Parathyroid adenoma (tissue), 2 donors: Measurements from ENCODE around the gene MGAT5B.

Experiments used
- H2AFZ ChIP-seq: fragments of 300-600 bp; sonication (generic); one replicate; pipeline ENCODE4 v1.7.0; 2017; ENCODE audit warnings: antibody characterized with exemption, mild to moderate bottlenecking
- H3K27ac ChIP-seq: fragments of 300-600 bp; sonication (generic); one replicate; pipeline ENCODE4 v1.7.0; 2017
- H3K27me3 ChIP-seq: fragments of 300-600 bp; sonication (generic); one replicate; pipeline ENCODE4 v1.7.0; 2017; ENCODE audit warnings: low read length; ENCODE audit not compliant: control insufficient read depth, insufficient read depth
- H3K36me3 ChIP-seq: fragments of 300-600 bp; sonication (generic); one replicate; pipeline ENCODE4 v1.7.0; 2017; ENCODE audit warnings: low read length; ENCODE audit not compliant: control insufficient read depth, insufficient read depth
- H3K4me1 ChIP-seq: fragments of 300-600 bp; sonication (generic); one replicate; pipeline ENCODE4 v1.7.0; 2017; ENCODE audit warnings: control low read depth
- H3K4me2 ChIP-seq: fragments of 300-600 bp; sonication (generic); one replicate; pipeline ENCODE4 v1.7.0; 2017; ENCODE audit warnings: low read length
- H3K4me3 ChIP-seq: fragments of 300-600 bp; sonication (generic); one replicate; pipeline ENCODE4 v1.7.0; 2017; ENCODE audit warnings: low read depth, low read length
- H3K79me2 ChIP-seq: fragments of 300-600 bp; sonication (generic); one replicate; pipeline ENCODE4 v1.7.0; 2017; ENCODE audit warnings: control low read depth
- H3K9ac ChIP-seq: fragments of 300-600 bp; sonication (generic); one replicate; pipeline ENCODE4 v1.7.0; 2017; ENCODE audit warnings: mild to moderate bottlenecking
- H3K9me3 ChIP-seq: fragments of 300-600 bp; sonication (generic); one replicate; pipeline ENCODE4 v1.7.0; 2017; ENCODE audit warnings: low read length; ENCODE audit not compliant: control insufficient read depth
- TF ChIP-seq, protein P1 (sequence below): fragments of 300-600 bp; sonication (generic); IDR thresholded peaks from one replicate; pipeline ENCODE4 v1.7.0; 2017; ENCODE audit warnings: antibody characterized with exemption, mild to moderate bottlenecking
- donor health status: primary hyperparathyroidism.

The MGAT5B gene

DNA sequence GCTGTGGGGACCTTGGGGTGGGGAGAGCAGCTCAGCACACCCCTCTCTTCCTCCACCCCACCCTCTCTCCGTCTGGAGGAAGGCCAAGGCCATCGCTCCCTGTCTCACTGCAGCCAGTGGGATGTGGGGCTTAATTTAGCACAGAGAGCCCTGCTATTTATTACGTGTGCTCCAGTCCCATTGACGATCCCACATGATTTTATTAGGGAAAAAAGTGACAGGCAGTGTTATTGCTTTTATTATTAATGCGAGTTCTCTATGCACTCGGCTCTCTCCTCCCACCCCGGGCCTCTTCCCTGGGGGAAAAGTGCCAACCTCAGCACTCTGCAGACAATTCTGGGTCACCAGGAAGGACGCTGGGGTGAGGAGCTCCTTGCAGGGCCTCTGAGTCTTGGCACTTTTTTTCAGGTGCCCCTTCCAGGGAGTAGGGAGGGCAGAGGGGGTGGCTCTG is 57.3 kb downstream of the MGAT5B start:
- Histone ChIP-seq H3K36me3 (no peaks in the 10 kb centered on the region), H3K27me3 (no peaks in the 10 kb centered on the region), H3K9ac (no peak overlapping the region), H3K4me1 (peaks cover 8% of the 10 kb centered on the region), H3K4me2 (no peak overlapping the region), H3K9me3 (no peaks in the 10 kb centered on the region), H2AFZ (peak overlapping the region; percentile 82), H3K79me2 (no peaks in the 10 kb centered on the region), H3K27ac (peak overlapping the region; percentile 6), H3K4me3 (no peak overlapping the region)
- TF ChIP-seq, protein P1, sequence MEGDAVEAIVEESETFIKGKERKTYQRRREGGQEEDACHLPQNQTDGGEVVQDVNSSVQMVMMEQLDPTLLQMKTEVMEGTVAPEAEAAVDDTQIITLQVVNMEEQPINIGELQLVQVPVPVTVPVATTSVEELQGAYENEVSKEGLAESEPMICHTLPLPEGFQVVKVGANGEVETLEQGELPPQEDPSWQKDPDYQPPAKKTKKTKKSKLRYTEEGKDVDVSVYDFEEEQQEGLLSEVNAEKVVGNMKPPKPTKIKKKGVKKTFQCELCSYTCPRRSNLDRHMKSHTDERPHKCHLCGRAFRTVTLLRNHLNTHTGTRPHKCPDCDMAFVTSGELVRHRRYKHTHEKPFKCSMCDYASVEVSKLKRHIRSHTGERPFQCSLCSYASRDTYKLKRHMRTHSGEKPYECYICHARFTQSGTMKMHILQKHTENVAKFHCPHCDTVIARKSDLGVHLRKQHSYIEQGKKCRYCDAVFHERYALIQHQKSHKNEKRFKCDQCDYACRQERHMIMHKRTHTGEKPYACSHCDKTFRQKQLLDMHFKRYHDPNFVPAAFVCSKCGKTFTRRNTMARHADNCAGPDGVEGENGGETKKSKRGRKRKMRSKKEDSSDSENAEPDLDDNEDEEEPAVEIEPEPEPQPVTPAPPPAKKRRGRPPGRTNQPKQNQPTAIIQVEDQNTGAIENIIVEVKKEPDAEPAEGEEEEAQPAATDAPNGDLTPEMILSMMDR: no peak

GRCh38 chr17:76926237-76926866 is 58.1 kb downstream of the MGAT5B start:
- H3K4me3 ChIP-seq: no peak overlapping the region
- no peak overlapping the region for H3K4me2 ChIP-seq
- no peak overlapping the region for H3K27ac ChIP-seq
- no peaks in the 10 kb centered on the region for H3K27me3 ChIP-seq
- H3K4me1 ChIP-seq: peaks cover 8% of the 10 kb centered on the region
- no peak overlapping the region for H3K9ac ChIP-seq
- no peaks in the 10 kb centered on the region for H3K79me2 ChIP-seq
- TF ChIP-seq, protein P1: no peak
- no peak overlapping the region for H2AFZ ChIP-seq
- H3K9me3 ChIP-seq: no peaks in the 10 kb centered on the region
- H3K36me3 ChIP-seq: no peaks in the 10 kb centered on the region

GRCh38 chr17:76927577-76927976 is 59.4 kb downstream of the MGAT5B start:
- TF ChIP-seq, protein P1: no peak
- H3K4me1 ChIP-seq: peaks cover 8% of the 10 kb centered on the region
- H3K9me3 ChIP-seq: no peaks in the 10 kb centered on the region
- no peak overlapping the region for H3K9ac ChIP-seq
- H3K79me2 ChIP-seq: no peaks in the 10 kb centered on the region
- no peak overlapping the region for H2AFZ ChIP-seq
- no peak overlapping the region for H3K4me2 ChIP-seq
- H3K36me3 ChIP-seq: no peaks in the 10 kb centered on the region
- H3K4me3 ChIP-seq: no peak overlapping the region
- no peaks in the 10 kb centered on the region for H3K27me3 ChIP-seq
- H3K27ac ChIP-seq: no peak overlapping the region

GRCh38 chr17:76927982-76928381 is 59.8 kb downstream of the MGAT5B start:
- H3K27me3 ChIP-seq: no peaks in the 10 kb centered on the region
- H3K9me3 ChIP-seq: no peaks in the 10 kb centered on the region
- H3K4me2 ChIP-seq: no peak overlapping the region
- no peaks in the 10 kb centered on the region for H3K79me2 ChIP-seq
- peaks cover 8% of the 10 kb centered on the region for H3K4me1 ChIP-seq
- H3K4me3 ChIP-seq: no peak overlapping the region
- H2AFZ ChIP-seq: no peak overlapping the region
- TF ChIP-seq, protein P1: no peak
- H3K27ac ChIP-seq: no peak overlapping the region
- H3K9ac ChIP-seq: no peak overlapping the region
- no peaks in the 10 kb centered on the region for H3K36me3 ChIP-seq

DNA sequence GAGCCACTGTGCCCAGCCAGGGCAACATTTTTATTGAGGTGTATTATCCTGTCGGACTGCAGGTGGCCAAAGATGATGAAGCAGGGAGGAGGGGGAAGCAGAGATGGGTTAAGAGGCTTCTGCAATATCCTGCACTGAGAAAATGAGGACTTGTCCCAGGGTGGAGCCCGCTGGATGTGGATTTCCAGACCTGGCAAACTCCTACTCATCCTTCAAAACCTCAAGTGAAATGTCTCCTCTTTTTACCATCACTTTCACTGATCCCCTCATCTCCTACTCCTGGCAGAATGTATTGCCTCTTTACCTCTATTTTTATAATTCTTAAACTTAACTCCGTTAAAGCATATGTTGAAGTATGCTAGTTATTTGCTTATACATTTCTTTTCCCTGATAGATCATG is 60.9 kb downstream of the MGAT5B start:
- Histone ChIP-seq H3K27ac (no peak overlapping the region), H2AFZ (no peak overlapping the region), H3K27me3 (no peaks in the 10 kb centered on the region), H3K36me3 (no peaks in the 10 kb centered on the region), H3K4me1 (peaks cover 8% of the 10 kb centered on the region), H3K4me2 (no peak overlapping the region), H3K9me3 (no peaks in the 10 kb centered on the region), H3K4me3 (no peak overlapping the region), H3K9ac (no peak overlapping the region), H3K79me2 (no peaks in the 10 kb centered on the region)
- TF ChIP-seq, protein P1: no peak
